ENCODE data around the gene LYAR. TPM values are rescaled to one million over a fixed set of nuclear protein-coding genes. Genes with fewer than 3 reads are reported as not detected.

The LYAR gene
- total RNA-seq, 4 donors from 2014 or later, result 3.7 to 10.3 (median 5.6) TPM

GRCh38 chr4:4293279-4293678, 3.3 kb upstream of the LYAR start:
- Histone ChIP-seq H3K4me1 (peaks cover 16 to 23% (median 19%) of the 10 kb centered on the region in 4 donors), H3K36me3 (no peaks in the 10 kb centered on the region), H3K4me3 (no peak overlapping the region), H3K9me3 (no peaks in the 10 kb centered on the region), H3K27me3 (no peaks in the 10 kb centered on the region), H3K27ac (no peak overlapping the region)
- intact Hi-C loops (cut with DNase I; ENCODE audit: low total_unique reads), result no loop called here
- no peak for DNase-seq
- in situ Hi-C loops (cut with MboI; ENCODE audit: low pct_ligation_motif_present in 1 of 4, low pct_unique_long_range_greater_than_20kb in 1 of 4, low sequenced_read_pairs in 3 of 4), result no loop called here
- WGBS, 2 donors (ENCODE audit: low coverage in 1 of 2), result 80 to 95% methylated on average over 1 to 3 of the region's 3 CpGs
- TF ChIP-seq CTCF (IDR thresholded peaks at IDR 0.05) (no peak), EP300 (IDR thresholded peaks at IDR 0.05; ENCODE audit: low read depth) (no peak), POLR2AphosphoS5 (IDR thresholded peaks at IDR 0.05) (no peak), POLR2A (IDR thresholded peaks at IDR 0.05) (no peak)

DNA sequence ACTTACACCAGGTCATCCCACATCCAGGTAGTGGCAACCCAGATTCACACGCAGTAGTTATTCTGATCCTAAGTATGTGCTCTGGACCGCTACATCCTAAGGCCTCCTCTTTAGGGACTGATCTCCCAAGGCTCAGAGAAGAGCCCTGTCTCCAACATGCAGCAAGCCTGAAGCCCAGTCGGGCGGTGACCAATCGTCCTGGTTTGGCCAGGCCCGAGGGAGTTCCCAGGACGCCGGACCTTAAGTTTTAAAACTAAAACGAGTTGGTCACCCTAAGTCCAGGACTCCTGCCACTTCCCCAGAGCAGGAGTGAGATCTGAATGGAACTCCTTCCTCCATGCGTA, 385 bp downstream of the LYAR start:
- DNase-seq, result peak; percentile 12
- Histone ChIP-seq H3K9me3 (no peaks in the 10 kb centered on the region), H3K36me3 (no peaks in the 10 kb centered on the region), H3K4me3 (peak overlapping the region; percentile 63 to 94 (median 77)), H3K4me1 (peaks cover 16 to 23% (median 19%) of the 10 kb centered on the region in 4 donors), H3K27me3 (no peaks in the 10 kb centered on the region), H3K27ac (peak overlapping the region; percentile 82 to 92 (median 86))
- TF ChIP-seq EP300 (IDR thresholded peaks at IDR 0.05; ENCODE audit: low read depth) (no peak), CTCF (IDR thresholded peaks at IDR 0.05) (no peak)
- 0% methylated on average over 2 of the region's 10 CpGs; no CpG with 5 or more reads in 1 of the 2 donors for WGBS, 2 donors (ENCODE audit: low coverage in 1 of 2)
- in situ Hi-C loops (cut with MboI; ENCODE audit: low pct_ligation_motif_present in 1 of 4, low pct_unique_long_range_greater_than_20kb in 1 of 4, low sequenced_read_pairs in 3 of 4), result no loop called here
- intact Hi-C loops (cut with DNase I; ENCODE audit: low total_unique reads), result no loop called here

- Histone ChIP-seq H3K4me3 (peak overlapping the region; percentile 63 to 94 (median 77)), H3K36me3 (no peaks in the 10 kb centered on the region), H3K27ac (peak overlapping the region in 3 of 4 donors; percentile 82 to 86 (median 86)), H3K27me3 (no peaks in the 10 kb centered on the region), H3K9me3 (no peaks in the 10 kb centered on the region), H3K4me1 (peaks cover 16 to 23% (median 19%) of the 10 kb centered on the region in 4 donors)
- intact Hi-C loops (cut with DNase I; ENCODE audit: low total_unique reads), result no loop called here
- 16% methylated on average over 3 of the region's 3 CpGs; no CpG with 5 or more reads in 1 of the 2 donors for WGBS, 2 donors (ENCODE audit: low coverage in 1 of 2)
- no peak for TF ChIP-seq CTCF (IDR thresholded peaks at IDR 0.05)
- TF ChIP-seq POLR2A (IDR thresholded peaks at IDR 0.05), result no peak
- no peak for TF ChIP-seq EP300 (IDR thresholded peaks at IDR 0.05; ENCODE audit: low read depth)
- no peak for TF ChIP-seq POLR2AphosphoS5 (IDR thresholded peaks at IDR 0.05)
- in situ Hi-C loops (cut with MboI; ENCODE audit: low pct_ligation_motif_present in 1 of 4, low pct_unique_long_range_greater_than_20kb in 1 of 4, low sequenced_read_pairs in 3 of 4), result no loop called here
- DNase-seq, result no peak
Observed at GRCh38 chr4:4289055-4289454, 899 bp downstream of the LYAR start.

DNA sequence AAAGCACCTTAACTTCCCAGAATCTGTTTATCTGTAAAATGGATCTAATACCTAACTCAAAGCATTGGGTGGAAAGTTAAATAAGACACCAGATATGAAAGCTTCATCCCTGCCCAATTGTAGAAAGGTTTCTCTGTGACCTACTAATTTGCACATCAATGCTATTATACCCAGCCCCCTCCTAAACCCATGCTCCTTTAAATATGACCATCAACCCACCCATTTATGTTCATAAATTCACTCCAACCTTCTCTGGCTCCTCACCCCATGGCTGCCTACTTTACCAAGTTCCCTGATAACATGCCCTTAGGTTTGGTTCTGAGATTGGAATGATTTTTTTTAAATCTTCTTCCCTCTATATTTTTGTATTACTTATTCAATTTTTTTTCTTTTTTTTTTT, 1.9 kb downstream of the LYAR start:
- Histone ChIP-seq H3K4me1 (peaks cover 16 to 23% (median 19%) of the 10 kb centered on the region in 4 donors), H3K36me3 (peaks cover 0 to 4% (median 0%) of the 10 kb centered on the region in 4 donors), H3K9me3 (no peaks in the 10 kb centered on the region), H3K27me3 (no peaks in the 10 kb centered on the region), H3K27ac (no peak overlapping the region), H3K4me3 (no peak overlapping the region)
- in situ Hi-C loops (cut with MboI; ENCODE audit: low pct_ligation_motif_present in 1 of 4, low pct_unique_long_range_greater_than_20kb in 1 of 4, low sequenced_read_pairs in 3 of 4) (no loop called here), intact Hi-C loops (cut with DNase I; ENCODE audit: low total_unique reads) (no loop called here)
- TF ChIP-seq EP300 (IDR thresholded peaks at IDR 0.05; ENCODE audit: low read depth), result no peak
- TF ChIP-seq POLR2A (IDR thresholded peaks at IDR 0.05), result no peak
- no peak for TF ChIP-seq CTCF (IDR thresholded peaks at IDR 0.05)
- DNase-seq, result no peak

Measured in transverse colon (tissue), 4 donors.